ENCODE measurements around the gene TNFRSF4.

The TNFRSF4 gene

GRCh38 chr1:1202831-1203560, 11.0 kb downstream of the TNFRSF4 start:
- no peak for DNase-seq (ENCODE audit: low read depth in 1 of 2, low spot score in 1 of 2)
- TF ChIP-seq POLR2AphosphoS5 (IDR thresholded peaks at IDR 0.05; ENCODE audit: low read depth) (no peak), CTCF (IDR thresholded peaks at IDR 0.05; ENCODE audit: insufficient read depth, low read length) (no peak), REST (IDR thresholded peaks at IDR 0.05; ENCODE audit: insufficient replicate concordance, low read depth) (no peak), SPI1 (IDR thresholded peaks at IDR 0.05; ENCODE audit: borderline replicate concordance, low read depth) (no peak), GABPA (IDR thresholded peaks at IDR 0.05; ENCODE audit: low read depth) (no peak)

GRCh38 chr1:1200876-1201810, 12.8 kb downstream of the TNFRSF4 start:
- Histone ChIP-seq H3K27ac (replicated peaks) (no peak overlapping the region), H3K4me3 (replicated peaks; ENCODE audit: insufficient read depth, low read length) (no peak overlapping the region), H3K27me3 (ENCODE audit: insufficient read depth, poor library complexity, severe bottlenecking) (peaks cover 44% of the 10 kb centered on the region)
- no peak for TF ChIP-seq POLR2AphosphoS5 (IDR thresholded peaks at IDR 0.05; ENCODE audit: low read depth)
- TF ChIP-seq SPI1 (IDR thresholded peaks at IDR 0.05; ENCODE audit: borderline replicate concordance, low read depth): no peak
- no peak for TF ChIP-seq CTCF (IDR thresholded peaks at IDR 0.05; ENCODE audit: insufficient read depth, low read length)
- TF ChIP-seq GABPA (IDR thresholded peaks at IDR 0.05; ENCODE audit: low read depth): no peak
- no peak for DNase-seq (ENCODE audit: low read depth in 1 of 2, low spot score in 1 of 2)

More at GRCh38 chr1:1202831-1203560, 11.0 kb downstream of the TNFRSF4 start:
- Histone ChIP-seq H3K4me3 (replicated peaks; ENCODE audit: insufficient read depth, low read length) (no peak overlapping the region), H3K27ac (replicated peaks) (no peak overlapping the region), H3K27me3 (ENCODE audit: insufficient read depth, poor library complexity, severe bottlenecking) (peaks cover 61% of the 10 kb centered on the region)

- H3K27me3 ChIP-seq (ENCODE audit: insufficient read depth, poor library complexity, severe bottlenecking): peaks cover 38% of the 10 kb centered on the region
- no peak overlapping the region for H3K4me3 ChIP-seq (replicated peaks; ENCODE audit: insufficient read depth, low read length)
- no peak overlapping the region for H3K27ac ChIP-seq (replicated peaks)
- TF ChIP-seq GABPA (IDR thresholded peaks at IDR 0.05; ENCODE audit: low read depth): no peak
- no peak for DNase-seq (ENCODE audit: low read depth in 1 of 2, low spot score in 1 of 2)
These were observed 13.7 kb downstream of the TNFRSF4 start for GRCh38 chr1:1199961-1200875.

- H3K27ac ChIP-seq (replicated peaks): no peak overlapping the region
- no peak overlapping the region for H3K4me3 ChIP-seq (replicated peaks; ENCODE audit: insufficient read depth, low read length)
- DNase-seq (ENCODE audit: low read depth in 1 of 2, low spot score in 1 of 2): no peak
- H3K27me3 ChIP-seq (ENCODE audit: insufficient read depth, poor library complexity, severe bottlenecking): peaks cover 30% of the 10 kb centered on the region
- TF ChIP-seq GABPA (IDR thresholded peaks at IDR 0.05; ENCODE audit: low read depth): no peak
- TF ChIP-seq REST (IDR thresholded peaks at IDR 0.05; ENCODE audit: insufficient replicate concordance, low read depth): no peak
- no peak for TF ChIP-seq POLR2AphosphoS5 (IDR thresholded peaks at IDR 0.05; ENCODE audit: low read depth)
- no peak for TF ChIP-seq CTCF (IDR thresholded peaks at IDR 0.05; ENCODE audit: insufficient read depth, low read length)
- no peak for TF ChIP-seq SPI1 (IDR thresholded peaks at IDR 0.05; ENCODE audit: borderline replicate concordance, low read depth)
These were observed 14.6 kb downstream of the TNFRSF4 start for GRCh38 chr1:1199141-1199960.

Measured in HL-60 (cell line).